Measurements from ENCODE around the gene ZFR2. TPM values are rescaled to one million over a fixed set of nuclear protein-coding genes. Genes with fewer than 3 reads are reported as not detected.

The ZFR2 gene
- total and polyA plus RNA-seq, 10 donors: 0.11 to 0.92 (median 0.33) TPM; not detected in 3

DNA sequence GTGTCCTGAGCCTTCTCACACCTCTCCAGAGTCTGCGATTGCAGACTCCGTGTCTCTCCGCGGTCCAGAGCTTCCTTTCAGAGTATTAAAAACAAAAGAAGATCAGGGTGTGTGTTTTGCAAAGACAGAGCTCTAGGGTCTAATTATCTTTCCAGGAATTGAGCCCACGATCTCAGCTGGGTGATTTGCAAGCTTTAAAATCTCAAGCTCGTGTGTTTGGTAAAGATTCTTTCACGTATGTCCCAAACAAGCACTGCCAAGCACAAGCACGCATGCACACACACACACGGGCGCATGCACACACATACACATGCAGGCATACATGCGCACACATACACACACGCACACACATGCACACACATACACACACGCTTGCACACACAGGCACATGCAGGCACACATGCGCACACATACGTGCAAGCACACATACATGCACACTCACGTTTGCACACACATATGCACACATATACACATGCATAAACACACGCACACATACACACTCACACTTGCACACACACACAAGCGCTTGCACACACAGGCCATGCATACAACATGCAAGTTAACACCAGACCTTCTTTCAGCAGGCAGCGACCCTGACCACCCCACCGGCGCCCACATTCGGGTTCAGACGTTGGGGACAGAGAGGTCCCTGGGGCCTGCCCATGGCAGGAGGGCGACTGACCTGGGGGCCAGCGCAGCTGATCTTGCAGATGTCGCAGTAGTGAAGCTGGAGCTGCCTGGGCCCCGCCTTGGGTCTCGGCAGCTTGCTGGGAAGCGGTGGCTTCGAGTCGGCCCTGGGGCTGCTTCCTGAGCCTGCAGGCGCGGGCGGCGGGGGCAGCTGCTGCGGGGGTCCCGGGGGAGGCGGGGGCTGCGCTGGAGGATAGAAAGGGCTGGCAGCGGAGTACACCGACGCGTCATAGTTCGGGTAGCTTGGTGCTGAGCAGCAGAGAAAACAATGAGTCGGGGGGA lies 37.9 kb downstream of the ZFR2 start:
- Histone ChIP-seq H3K4me3 (no peak overlapping the region), H3K4me1 (no peaks in the 10 kb centered on the region), H3K9me3 (no peaks in the 10 kb centered on the region), H3K36me3 (no peaks in the 10 kb centered on the region), H3K27ac (no peak overlapping the region), H3K27me3 (replicated peaks in 1 of 7) (peaks cover 0 to 38% (median 0%) of the 10 kb centered on the region in 7 donors)
- DNase-seq: no peak
- 65 to 78% (median 68%) methylated on average over 38 to 45 of the region's 45 CpGs for WGBS, 5 donors
- intact Hi-C loops (cut with DNase I; ENCODE audit: low total_unique reads): no loop called here
- TF ChIP-seq CTCF (IDR thresholded peaks at IDR 0.05 in 8 of 11, conservative IDR thresholded peaks at IDR 0.05 in 3 of 11) (no peak), POLR2AphosphoS5 (IDR thresholded peaks at IDR 0.05) (no peak), POLR2A (IDR thresholded peaks at IDR 0.05) (no peak)

- no peak for TF ChIP-seq POLR2A (IDR thresholded peaks at IDR 0.05)
- no peak for TF ChIP-seq POLR2AphosphoS5 (IDR thresholded peaks at IDR 0.05)
- TF ChIP-seq CTCF (IDR thresholded peaks at IDR 0.05 in 8 of 11, conservative IDR thresholded peaks at IDR 0.05 in 3 of 11): no peak
- Histone ChIP-seq H3K27ac (no peak overlapping the region), H3K9me3 (no peaks in the 10 kb centered on the region), H3K36me3 (no peaks in the 10 kb centered on the region), H3K4me3 (no peak overlapping the region), H3K4me1 (peaks cover 0 to 7% (median 5%) of the 10 kb centered on the region in 6 donors), H3K27me3 (replicated peaks in 1 of 7) (peaks cover 0 to 32% (median 0%) of the 10 kb centered on the region in 7 donors)
- DNase-seq: no peak
- intact Hi-C loops (cut with DNase I; ENCODE audit: low total_unique reads): loop anchor here (10.0 kb wide), 1 partner anchor 53 kb away; the partner anchor contains the start of gene RAX2
- 94 to 97% (median 95%) methylated on average over 17 to 26 of the region's 26 CpGs for WGBS, 5 donors
These were observed 41.5 kb downstream of the ZFR2 start for GRCh38 chr19:3827306-3827705.

- WGBS, 5 donors: 76 to 85% (median 76%) methylated on average over 10 to 12 of the region's 12 CpGs
- TF ChIP-seq CTCF (IDR thresholded peaks at IDR 0.05 in 8 of 11, conservative IDR thresholded peaks at IDR 0.05 in 3 of 11): no peak
- no peak for TF ChIP-seq POLR2A (IDR thresholded peaks at IDR 0.05)
- no peak for TF ChIP-seq POLR2AphosphoS5 (IDR thresholded peaks at IDR 0.05)
These were observed 42.7 kb downstream of the ZFR2 start for GRCh38 chr19:3826163-3826562.

More at GRCh38 chr19:3826163-3826562, 42.7 kb downstream of the ZFR2 start:
- Histone ChIP-seq H3K27ac (no peak overlapping the region), H3K4me3 (no peak overlapping the region), H3K9me3 (no peaks in the 10 kb centered on the region), H3K27me3 (replicated peaks in 1 of 7) (peaks cover 0 to 20% (median 0%) of the 10 kb centered on the region in 7 donors), H3K4me1 (peaks cover 0 to 15% (median 12%) of the 10 kb centered on the region in 6 donors), H3K36me3 (no peaks in the 10 kb centered on the region)
- intact Hi-C loops (cut with DNase I; ENCODE audit: low total_unique reads): loop anchor here (10.0 kb wide), 1 partner anchor 51 kb away; the partner anchor contains the start of gene RAX2
- no peak for DNase-seq

All from spleen (tissue), 11 donors.